HG03520 (cell line): Measurements from ENCODE around the gene EEF2K.
"Not testable (repeated sequence)": the region's sequence is repeated elsewhere in the genome, so short reads cannot be mapped to it uniquely, and the experiment has no call there.

Experiments
- ATAC-seq: cut with Tn5 transposase; IDR thresholded peaks from one replicate; pipeline ENCODE4 v1.9.1; 2021; ENCODE audit warnings: mild to moderate bottlenecking, moderate library complexity; ENCODE audit not compliant: unreplicated experiment

EEF2K gene

DNA sequence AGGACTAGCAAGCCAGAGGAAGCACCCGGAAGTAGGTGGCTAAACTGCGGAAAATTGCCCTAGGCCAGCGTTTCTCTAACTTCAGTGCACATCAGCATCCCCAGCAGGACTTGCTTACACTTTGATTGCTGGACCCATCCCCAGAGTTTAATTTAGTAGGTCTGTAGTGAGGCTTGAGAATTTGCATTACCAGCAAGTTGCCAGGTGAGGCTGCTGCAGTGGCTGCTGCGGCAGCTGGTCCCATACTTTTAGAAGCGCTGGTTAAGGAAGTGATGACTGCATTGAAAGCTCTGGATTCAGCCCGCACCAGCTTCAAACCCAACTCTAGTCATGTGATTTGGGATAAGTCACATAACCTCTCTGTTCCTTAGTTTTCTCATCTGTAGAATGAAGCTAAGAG lies 4.2 kb downstream of the EEF2K start:
- no peak for ATAC-seq

DNA sequence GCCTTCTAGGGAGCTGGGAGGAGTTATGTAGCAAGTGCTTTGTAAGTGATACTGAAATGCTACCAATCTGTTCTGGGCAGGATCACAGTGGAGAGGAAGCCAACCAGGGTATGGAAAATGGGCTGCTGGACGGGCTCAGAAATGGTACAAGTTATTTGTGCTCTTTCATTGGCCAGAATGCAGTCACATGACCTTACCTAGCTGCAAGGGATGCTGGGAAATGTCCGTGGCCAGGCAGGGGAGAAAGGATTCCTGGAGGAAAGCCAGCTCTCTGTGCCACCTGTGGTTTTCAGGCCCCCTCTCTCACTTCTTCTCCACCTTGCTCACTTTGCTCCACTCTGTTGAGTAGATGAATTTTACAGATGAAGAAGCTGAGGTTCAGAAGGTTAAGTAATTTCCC lies 4.8 kb downstream of the EEF2K start:
- no peak for ATAC-seq

DNA sequence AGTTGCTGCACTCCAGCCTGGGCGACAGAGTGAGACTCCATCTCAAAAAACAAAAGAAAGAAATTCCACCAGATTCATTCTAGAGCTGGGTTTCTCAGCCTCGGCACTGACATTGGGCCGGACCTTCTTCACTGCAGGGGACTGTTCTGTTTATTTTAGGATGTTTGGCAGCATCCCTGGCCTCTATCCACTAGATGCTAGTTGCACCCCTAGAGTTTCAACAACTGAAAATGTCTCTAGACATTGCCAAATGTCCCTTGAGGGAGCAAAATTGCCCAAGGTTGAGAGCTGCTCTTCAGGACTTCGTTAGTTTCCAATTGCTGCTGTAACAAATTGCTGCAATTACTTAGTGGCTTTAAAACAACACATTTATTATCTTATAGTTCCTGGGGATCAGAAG lies 7.2 kb downstream of the EEF2K start:
- no peak for ATAC-seq

DNA sequence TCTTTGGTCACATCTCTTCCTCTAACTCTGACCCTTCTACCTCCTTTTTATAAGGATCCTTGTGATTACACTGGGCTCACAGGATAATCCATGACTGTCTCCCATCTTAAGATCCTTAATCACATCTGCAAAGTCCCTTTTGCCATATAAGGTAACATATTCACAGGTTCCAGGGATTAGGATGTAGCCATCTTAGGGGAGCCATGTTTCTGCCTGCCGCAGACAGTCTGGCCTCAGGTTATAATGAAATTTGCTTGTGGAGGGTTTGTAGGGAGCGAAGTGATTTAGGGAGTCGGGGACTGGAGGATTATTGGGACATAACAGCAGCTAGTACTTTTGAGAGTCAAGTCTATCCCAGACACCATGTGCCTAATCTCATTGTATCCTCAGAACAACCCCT lies 7.7 kb downstream of the EEF2K start:
- no peak for ATAC-seq

DNA sequence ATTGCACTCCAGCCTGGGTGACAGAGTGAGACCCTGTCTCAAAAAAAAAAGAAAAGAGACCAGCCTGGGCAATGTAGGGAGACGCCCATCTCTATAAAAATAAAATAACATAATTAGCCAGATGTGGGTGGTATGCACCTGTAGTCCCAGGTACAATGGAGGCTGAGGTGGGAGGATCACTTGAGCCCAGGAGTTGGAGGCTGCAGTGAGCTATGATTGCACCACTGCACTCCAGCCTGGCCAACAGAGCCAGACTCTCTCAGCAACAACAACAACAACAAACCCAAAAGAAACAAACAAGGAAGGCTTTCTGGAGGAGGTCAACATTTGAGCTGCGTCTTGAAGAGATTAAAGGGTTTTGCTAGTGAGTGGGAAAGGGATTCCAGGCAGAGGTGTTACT lies 8.3 kb downstream of the EEF2K start:
- no peak for ATAC-seq

DNA sequence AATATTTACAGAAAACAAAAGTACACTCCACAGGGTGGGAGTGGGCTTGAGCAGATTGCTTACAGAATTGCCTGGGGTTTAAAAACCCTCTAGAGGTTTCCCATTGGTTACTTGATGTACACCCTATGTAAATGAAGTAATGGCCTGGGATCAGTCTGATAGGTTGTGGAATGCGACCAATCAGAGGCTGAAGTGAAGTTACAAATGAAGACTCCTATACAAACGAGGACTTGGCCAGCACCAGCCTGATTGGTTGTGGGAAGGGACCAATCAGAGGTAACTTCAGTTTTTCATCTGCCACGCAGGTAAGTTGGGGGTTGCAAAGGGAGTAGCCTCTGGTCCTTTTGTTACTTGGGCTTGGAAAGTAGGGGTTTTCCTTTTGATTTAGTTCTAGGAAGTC lies 8.8 kb downstream of the EEF2K start:
- ATAC-seq, result no peak

DNA sequence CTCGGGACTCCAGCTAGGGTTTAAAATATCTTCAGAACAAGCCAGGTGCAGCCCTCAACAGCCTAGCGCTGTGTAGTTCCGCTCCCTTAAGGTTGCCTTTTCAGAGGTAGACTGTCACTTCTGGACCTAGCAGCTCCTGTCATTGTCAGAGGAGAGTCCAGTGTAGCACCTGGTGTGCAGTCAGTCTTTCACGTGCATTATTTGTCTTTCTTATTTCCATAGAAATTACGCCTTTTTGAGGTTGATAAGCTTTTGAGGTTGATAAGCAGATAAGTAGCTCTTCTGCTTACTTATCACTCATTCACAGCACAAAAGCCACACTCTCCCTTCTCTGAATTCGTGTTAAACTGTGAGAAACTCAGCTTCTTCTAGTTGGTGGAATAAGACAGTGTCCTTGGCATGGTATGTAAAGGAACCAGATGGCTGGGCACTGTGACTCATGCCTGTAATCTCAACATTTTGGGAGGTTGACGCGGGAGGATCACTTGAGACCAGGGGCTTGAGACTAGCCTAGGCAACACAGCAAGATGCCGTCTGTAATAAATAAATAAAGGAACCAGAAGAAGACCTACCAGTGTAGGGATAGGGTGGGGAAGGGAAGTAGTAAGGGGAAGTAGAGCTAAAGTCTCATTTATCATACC lies 10.2 kb downstream of the EEF2K start:
- ATAC-seq, result no peak

DNA sequence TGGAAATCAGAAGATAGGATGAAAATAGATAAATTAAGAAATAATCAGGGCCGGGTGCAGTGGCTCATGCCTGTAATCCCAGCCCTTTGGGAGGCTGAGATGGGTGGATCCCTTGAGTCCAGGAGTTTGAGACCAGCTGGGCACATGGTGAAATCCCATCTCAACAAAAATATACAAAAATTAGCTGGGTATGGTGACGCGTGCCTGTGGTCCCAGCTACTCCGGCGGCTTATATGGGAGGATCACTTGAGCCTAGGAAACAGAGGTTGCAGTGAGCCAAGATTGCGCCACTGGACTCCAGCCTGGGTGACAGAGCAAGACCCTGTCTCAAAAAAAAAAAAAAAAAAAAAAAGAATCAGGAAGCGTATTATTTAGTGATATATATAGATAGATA lies 10.8 kb downstream of the EEF2K start:
- ATAC-seq, result not testable (repeated sequence)

DNA sequence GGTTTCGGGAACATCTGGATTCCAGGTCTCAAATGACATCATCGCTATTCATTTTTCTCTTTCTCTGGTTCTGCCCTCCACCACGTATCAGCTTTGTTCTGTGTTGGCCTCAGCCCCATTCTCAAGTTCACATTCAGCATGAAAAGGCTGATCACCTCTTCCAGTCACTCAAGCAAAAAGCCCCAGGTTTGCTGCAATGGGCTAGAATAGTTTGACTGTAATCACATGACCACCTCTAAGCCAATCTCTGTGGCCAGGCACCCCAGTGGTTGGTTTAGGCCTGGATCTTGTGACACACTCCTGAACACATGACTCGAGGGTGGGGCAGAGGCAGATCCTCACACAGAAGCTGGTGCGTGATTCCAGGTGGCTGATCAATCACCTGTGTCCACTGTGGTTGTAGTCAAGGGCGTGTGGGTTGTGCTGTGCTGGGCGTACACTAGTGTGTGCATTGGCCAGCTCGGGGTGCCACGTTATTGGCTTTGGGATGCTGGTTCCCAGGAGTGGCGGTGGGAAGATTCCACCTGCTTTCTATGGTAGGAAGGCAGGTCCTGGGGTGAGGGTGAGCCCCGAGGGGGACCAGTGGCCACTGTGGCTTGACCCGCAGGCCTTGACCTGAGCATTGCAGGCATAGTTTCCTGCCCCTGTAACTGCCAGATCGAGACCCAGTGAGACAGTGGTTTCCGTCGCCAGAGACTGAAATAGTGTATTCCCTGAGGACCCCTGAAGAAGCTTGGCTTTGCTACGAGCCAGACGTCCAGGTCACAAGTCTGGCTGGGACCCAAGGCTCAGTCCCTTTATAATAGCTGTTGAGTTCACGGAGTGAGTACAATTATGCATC lies 12.0 kb downstream of the EEF2K start:
- ATAC-seq, result peak; percentile 88

DNA sequence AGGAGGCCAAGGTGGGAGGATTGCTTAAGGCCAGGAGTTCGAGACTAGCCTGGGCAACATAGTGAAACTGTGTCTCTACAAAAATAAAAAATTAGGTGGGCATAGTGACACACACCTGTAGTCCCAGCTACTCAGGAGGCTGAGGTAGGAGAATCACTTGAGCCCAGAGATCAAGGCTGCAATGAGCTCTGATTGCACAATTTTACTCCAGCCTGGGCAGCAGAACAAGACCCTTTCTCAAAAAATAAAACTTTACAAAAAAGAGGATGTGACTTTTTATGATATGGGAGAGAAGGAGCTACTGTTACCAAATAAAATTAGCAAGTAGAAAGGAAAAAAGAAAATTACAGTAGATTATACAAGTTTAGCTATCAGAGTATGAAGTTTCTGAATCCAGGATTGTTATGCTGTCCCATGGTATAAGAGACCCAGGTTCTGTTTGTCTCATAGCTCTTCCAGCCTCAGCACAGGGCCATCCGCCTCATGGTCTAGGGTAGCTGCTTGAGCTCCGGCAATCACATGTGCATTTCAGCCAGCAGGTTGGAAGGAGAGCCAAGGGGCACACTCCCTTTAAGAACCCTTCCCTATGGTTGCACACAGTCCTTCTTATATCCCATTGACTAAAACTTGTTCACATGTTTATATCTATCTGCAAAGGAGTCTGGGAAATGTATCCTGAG lies 13.5 kb downstream of the EEF2K start:
- ATAC-seq, result no peak

DNA sequence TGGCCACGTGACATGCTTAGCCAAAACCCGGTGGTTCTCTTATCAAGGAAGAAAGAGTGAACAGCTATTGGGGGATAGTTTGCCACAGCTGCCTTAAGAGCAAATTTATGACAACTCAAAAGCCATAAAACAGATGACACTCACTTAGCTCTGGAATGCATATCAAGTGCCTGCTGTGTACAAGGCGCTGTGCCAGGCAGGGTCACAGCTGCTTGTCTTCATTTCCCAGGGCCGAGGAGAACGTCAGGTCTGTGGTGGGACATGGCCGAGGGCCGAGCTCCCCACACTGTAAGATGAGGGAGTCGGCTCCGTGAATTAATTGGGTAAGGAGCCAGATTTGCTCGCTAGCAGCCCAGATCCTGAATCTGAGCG lies 14.0 kb downstream of the EEF2K start:
- no peak for ATAC-seq

DNA sequence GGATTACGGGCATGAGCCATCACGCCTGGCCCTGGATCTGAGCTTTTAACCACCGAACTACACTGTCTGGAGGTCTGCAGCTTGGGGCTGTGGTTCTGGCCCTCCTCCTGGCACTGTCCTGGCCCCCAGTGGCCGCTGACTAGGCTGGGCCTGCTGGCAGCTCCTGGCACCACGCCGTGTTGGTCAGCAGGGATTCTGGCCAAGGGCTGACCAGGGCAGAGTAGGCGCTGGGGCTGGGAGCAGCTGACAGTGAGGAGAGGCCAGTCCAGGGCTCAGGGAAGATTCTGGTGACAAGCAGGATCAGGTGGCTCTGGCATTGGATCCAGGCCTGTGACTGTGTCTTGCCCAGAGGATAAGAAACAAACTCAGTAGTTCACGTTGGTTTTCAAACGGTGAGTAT lies 14.6 kb downstream of the EEF2K start:
- ATAC-seq, result no peak

DNA sequence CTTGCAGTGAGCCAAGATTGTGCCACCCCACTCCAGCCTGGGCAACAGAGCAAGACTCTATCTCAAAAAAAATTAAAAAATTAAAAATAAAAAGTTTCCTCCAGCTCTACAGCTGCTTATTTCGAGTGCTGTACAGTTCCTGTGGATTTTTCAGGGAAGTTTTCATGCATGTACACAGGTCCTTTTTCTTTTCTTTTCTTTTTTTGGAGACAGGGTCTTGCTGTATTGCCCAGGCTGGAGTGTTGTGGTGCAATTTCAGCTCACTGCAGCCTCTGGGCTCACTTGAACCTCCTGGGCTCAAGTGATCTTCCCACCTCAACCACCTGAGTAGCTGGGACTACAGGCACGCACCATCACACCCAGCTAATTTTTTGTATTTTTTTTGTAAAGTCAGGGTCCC lies 15.9 kb downstream of the EEF2K start:
- ATAC-seq, result no peak

DNA sequence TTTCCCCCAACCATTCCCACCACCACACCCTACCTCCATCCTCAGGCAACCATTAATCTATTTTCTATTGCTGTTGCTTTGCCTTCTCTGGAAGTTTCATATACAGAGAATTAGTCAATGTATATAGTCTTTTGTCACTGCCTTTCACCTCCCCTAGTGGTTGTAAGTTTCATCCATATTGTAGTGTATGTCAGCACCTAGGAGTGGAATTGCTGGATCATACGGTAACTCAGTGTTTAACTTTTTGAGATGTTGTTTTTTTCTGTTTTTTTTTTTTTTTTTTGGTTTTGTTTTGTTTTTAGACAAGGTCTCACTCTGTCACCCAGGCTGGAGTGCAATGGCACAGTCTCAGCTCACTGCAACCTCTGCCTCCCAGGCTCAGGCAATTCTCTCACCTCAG lies 16.9 kb downstream of the EEF2K start:
- no peak for ATAC-seq

DNA sequence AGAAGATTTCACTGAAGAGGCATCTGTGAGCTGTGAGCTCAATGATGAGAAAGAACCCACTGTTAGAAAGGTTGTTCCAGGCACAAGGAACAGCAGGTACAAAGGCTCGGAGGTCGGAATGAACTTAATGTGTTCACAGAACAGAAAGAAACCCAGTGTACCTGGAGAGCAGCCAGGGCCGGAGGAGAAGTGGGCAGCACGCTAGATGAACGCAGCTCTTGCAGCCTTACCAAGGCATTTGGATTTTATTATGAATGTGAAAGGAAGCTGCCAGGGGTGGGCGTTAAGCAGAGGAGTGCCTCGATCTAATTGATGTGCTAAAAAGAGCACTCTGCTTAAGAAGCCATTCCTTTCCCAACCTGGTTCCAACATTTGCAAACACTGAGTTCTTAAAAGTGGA lies 19.0 kb downstream of the EEF2K start:
- ATAC-seq, result no peak

DNA sequence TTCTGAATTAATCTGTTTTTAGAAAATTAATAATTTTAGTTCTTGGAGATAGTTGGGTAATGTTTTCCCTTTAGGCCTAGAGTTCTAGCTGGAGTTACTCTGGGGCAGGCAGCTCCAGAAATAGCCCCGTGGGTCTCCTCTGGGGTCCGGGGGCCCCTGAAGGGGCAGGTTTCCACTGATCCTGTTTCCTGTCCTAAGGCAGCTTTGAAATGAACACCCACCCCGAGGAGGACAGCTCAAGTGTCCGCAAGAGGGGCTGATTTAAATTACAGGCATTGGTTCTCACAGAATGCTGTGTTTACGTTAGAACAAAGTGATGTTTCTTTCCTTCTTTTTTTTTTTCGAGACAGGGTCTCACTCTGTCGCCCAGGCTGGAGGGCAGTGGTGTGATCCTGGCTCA lies 23.8 kb downstream of the EEF2K start:
- no peak for ATAC-seq

DNA sequence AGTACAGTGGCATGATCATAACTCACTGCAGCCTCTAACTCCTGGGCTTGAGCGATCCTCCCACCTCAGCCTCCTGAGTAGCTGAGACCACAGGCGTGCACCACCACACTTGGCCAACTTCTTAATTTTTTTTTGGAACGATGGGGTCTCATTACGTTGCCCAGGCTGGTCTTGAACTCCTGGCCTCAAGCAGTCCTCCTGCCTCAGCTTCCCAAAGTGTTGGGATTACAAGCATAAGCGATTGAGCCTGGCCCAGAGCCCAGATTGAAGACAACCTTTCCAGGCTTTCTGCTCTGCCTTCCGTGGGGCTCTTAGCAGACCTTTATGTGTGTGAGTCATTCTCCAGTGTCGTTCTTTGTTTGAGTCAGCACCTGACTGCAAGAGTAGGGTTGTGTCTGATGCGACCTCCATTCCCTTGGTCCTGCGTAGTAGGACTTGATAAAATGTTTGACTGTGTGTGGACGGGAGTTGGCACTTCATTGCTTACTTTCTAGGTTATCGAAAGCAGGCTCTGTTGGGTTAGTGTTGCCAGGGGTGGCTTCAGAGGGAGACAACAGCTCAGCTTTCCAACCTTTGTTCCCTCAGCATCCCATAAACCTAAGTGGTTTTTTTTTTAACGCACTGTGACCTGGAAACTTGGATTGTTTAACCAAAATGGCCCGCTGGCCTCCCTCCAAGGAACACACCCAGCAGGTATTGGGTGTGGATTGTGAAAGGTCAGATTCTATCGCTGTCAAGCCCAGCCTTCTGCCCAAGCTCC lies 26.4 kb downstream of the EEF2K start:
- no peak for ATAC-seq

DNA sequence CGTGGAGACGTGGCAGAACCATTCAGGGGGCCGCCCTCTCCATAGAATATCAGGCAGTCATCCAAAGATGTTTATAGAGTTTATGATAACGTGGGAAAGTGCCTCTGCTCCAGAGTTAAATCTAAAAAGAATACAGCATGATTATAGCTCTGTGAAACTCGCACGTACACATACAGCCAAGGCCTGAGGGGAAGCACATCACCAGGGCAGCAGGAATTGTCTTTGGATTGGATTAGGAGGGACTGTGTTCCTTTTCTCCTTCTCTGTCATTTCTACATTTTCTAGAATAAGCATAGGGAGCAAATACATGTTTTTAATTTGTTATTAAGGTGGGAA lies 26.9 kb downstream of the EEF2K start:
- no peak for ATAC-seq

DNA sequence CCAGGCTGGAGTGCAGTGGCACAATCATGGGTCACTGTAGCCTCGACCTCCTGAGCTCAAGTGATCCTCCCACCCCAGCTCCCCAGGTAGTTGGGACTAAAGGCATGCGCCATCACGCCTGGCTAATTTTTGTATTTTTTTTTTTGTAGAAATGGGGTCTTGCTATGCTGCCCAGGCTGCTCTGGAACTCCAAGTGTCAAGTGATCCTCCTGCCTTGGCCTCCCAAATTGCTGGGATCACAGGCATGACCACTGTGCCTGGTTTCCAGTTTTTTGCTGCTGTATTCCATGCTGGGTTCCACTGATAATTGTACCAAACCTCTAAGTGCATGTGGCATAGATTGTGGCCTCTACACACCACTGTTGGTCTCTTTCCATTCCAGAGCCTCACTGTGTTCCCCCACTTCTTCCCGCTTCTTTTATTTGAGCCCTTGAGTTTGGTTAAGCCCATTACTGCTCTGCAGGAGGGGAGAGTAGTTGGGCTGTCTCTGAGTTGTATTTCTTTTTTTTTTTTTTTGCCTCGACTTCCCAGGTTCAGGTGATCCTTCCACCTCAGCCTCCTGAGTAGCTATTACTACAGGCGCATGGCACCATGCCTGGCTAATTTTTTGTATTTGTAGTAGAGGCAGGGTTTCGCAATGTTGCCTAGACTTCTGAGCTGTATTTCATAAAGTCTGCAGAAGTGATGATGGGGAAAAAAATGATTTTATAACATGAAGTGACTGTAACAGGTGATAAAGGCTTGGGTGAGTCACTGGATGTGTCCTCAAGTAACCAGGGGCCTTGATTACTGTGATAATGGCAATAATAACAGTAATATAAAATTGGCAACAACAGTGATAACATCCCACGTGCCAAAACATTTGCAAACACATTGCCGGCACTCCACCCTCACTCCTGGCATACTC lies 30.0 kb downstream of the EEF2K start:
- no peak for ATAC-seq

DNA sequence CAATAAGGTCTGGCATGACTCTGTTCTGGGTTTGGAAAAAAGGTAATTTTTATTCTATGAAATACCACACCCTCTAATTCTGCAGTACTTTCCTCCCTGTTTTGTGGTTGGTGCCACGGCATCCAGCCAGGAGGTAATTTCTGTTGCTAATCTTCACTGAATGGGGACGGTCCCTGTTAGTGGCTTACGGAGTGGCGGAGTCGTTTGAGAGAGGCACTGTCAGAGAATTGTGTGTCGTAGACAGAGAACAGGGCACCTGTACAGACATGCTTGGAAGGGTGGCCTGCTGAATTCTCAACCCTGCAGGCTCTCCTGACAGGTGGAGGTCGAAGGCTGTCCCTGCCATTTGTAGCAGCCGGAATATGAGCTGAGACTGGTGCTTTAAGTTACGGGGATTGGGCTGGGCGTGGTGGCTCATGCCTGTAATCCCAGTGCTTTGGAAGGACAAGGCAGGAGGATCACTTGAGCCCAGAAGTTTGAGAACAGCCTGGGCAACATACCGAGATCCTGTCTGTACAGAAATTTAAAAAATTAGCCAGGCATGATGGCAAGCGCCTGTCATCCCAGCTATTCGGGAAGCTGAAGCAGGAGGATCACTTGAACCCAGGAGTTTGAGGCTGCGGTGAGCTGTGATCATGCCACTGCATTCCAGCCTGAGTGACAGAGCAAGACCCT lies 33.2 kb downstream of the EEF2K start:
- ATAC-seq, result no peak
